ENCODE measurements around the gene BLID. TPM values are rescaled to one million over a fixed set of nuclear protein-coding genes. Genes with fewer than 3 reads are reported as not detected.

Gene BLID
- total RNA-seq, 1 donor from 2014 or later: 0.52 TPM

GRCh38 chr11:122068837-122069236, 47.2 kb downstream of the BLID start:
- Histone ChIP-seq H3K9ac (ENCODE audit: low read depth in 1 of 3, low read length in 3 of 3) (no peak overlapping the region), H3K27ac (ENCODE audit: low read depth, low read length) (no peak overlapping the region), H3K4me1 (ENCODE audit: control insufficient read depth in 3 of 3, insufficient read depth in 3 of 3, low read length in 3 of 3) (peaks cover 0 to 2% (median 0%) of the 10 kb centered on the region in 3 donors), H3K27me3 (ENCODE audit: control insufficient read depth in 3 of 3, insufficient read depth in 3 of 3, low read length in 3 of 3) (no peaks in the 10 kb centered on the region), H3K36me3 (ENCODE audit: control insufficient read depth in 3 of 3, insufficient read depth in 3 of 3, low read length in 3 of 3) (no peaks in the 10 kb centered on the region), H3K4me3 (ENCODE audit: low read length in 3 of 3) (no peak overlapping the region), H3K9me3 (ENCODE audit: control insufficient read depth in 3 of 3, low read length in 3 of 3) (no peaks in the 10 kb centered on the region)

DNA sequence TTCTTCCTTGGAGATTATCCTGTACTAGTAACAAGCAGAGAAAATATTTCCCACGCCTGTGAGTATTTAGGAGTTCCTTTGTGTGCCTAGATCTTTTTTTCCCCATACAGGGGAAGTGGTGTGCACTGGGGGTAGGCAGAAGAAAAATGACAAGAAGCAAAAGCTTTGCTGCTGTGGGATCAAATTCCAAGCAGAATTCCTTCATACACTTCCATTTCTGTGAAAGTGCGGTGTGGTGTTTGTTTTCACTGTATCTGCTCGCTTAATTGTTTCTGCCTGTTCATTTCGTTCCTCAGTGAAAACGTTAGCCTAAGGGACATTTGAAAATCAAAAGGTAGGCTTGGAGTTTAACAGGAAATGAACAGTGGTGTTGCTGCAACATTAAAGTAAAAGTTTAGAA, 47.9 kb downstream of the BLID start:
- no peaks in the 10 kb centered on the region for H3K36me3 ChIP-seq (ENCODE audit: control insufficient read depth in 3 of 3, insufficient read depth in 3 of 3, low read length in 3 of 3)
- no peaks in the 10 kb centered on the region for H3K9me3 ChIP-seq (ENCODE audit: control insufficient read depth in 3 of 3, low read length in 3 of 3)
- H3K4me1 ChIP-seq (ENCODE audit: control insufficient read depth in 3 of 3, insufficient read depth in 3 of 3, low read length in 3 of 3): no peaks in the 10 kb centered on the region
- no peak overlapping the region for H3K4me3 ChIP-seq (ENCODE audit: low read length in 3 of 3)
- H3K27ac ChIP-seq (ENCODE audit: low read depth, low read length): no peak overlapping the region
- no peak overlapping the region for H3K9ac ChIP-seq (ENCODE audit: low read depth in 1 of 3, low read length in 3 of 3)
- no peaks in the 10 kb centered on the region for H3K27me3 ChIP-seq (ENCODE audit: control insufficient read depth in 3 of 3, insufficient read depth in 3 of 3, low read length in 3 of 3)

Small RNA genes lying within 50 kb of the gene (small RNA-seq; reads per million reads assigned to genes)
- 463 reads per million, percentile 98 among the genes with 10 or more reads in this experiment for gene MIR100
- gene MIR125B1: 49.8 reads per million, percentile 95 among the genes with 10 or more reads in this experiment
- gene MIRLET7A2: 9.7 reads per million, percentile 92 among the genes with 10 or more reads in this experiment

Data from skeletal muscle tissue (tissue), 5 donors.